NCI-H2081 treated with DMSO at 0.1 percent for 48 hours (cell line): Measurements from ENCODE around the gene CMTM6.
"Not testable (repeated sequence)": the region's sequence is repeated elsewhere in the genome, so short reads cannot be mapped to it uniquely, and the experiment has no call there.

Source experiments
- DNase-seq: peaks from one replicate; lab custom pipeline; 2025; lab: John Stamatoyannopoulos, UW

Gene CMTM6

GRCh38 chr3:32443478-32443877 is 59.2 kb downstream of the CMTM6 start:
- no peak for DNase-seq

- no peak for DNase-seq
These were observed 59.9 kb downstream of the CMTM6 start for GRCh38 chr3:32442766-32443165.

- no peak for DNase-seq
These were observed 61.9 kb downstream of the CMTM6 start for GRCh38 chr3:32440611-32441350.

- DNase-seq = not testable (repeated sequence)
These were observed 63.2 kb downstream of the CMTM6 start for GRCh38 chr3:32439421-32439820.

- DNase-seq = no peak
These were observed 63.9 kb downstream of the CMTM6 start for GRCh38 chr3:32438596-32439344.

GRCh38 chr3:32437896-32438295 is 64.8 kb downstream of the CMTM6 start:
- DNase-seq = no peak

GRCh38 chr3:32436816-32437189 is 65.8 kb downstream of the CMTM6 start:
- no peak for DNase-seq

GRCh38 chr3:32435911-32436815 is 66.5 kb downstream of the CMTM6 start:
- DNase-seq = no peak

GRCh38 chr3:32434206-32434605 is 68.4 kb downstream of the CMTM6 start:
- no peak for DNase-seq

- DNase-seq = no peak
These were observed 69.7 kb downstream of the CMTM6 start for GRCh38 chr3:32432711-32433530.

- DNase-seq = no peak
These were observed 70.5 kb downstream of the CMTM6 start for GRCh38 chr3:32432045-32432710.

GRCh38 chr3:32431481-32431880 is 71.2 kb downstream of the CMTM6 start:
- no peak for DNase-seq
